Keratinocyte (primary cell): Measurements from ENCODE around the gene KCNJ6.

Source experiments
- CTCF ChIP-seq, 3 experiments: IDR thresholded peaks in 1 of 3; conservative IDR thresholded peaks in 1 of 3; optimal IDR thresholded peaks in 1 of 3; 2 replicates in 2 of 3; 3 replicates in 1 of 3; pipeline versions ENCODE3 to v1.5.1; 2011; ENCODE audit warnings: low read length in 3 of 3, mild to moderate bottlenecking in 3 of 3, moderate library complexity in 2 of 3, control low read depth in 1 of 3, inconsistent platforms in 1 of 3; ENCODE audit not compliant: insufficient read depth in 2 of 3; ENCODE audit errors: extremely low read depth in 1 of 3
- EZH2 ChIP-seq: IDR thresholded peaks from one replicate; pipeline ENCODE4 v1.6.1; 2012; ENCODE audit warnings: inconsistent platforms, mild to moderate bottlenecking, low read length, moderate library complexity

GRCh38 chr21:37623183-37623582 lies 293.1 kb downstream of the KCNJ6 start:
- TF ChIP-seq CTCF (optimal IDR thresholded peaks at IDR 0.05 in 1 of 3, IDR thresholded peaks at IDR 0.05 in 1 of 3, conservative IDR thresholded peaks at IDR 0.05 in 1 of 3; ENCODE audit: extremely low read depth in 1 of 3, insufficient read depth in 2 of 3, low read length in 3 of 3) (no peak), EZH2 (no peak)
